ENCODE measurements around the gene TUBA1A. TPM values are rescaled to one million over a fixed set of nuclear protein-coding genes. Genes with fewer than 3 reads are reported as not detected.
"Not testable (repeated sequence)": the region's sequence is repeated elsewhere in the genome, so short reads cannot be mapped to it uniquely, and the experiment has no call there.

TUBA1A gene
- total and polyA plus RNA-seq, 2 experiments from 2014 or later = 452 to 639 TPM

GRCh38 chr12:49198431-49199155 lies 9.7 kb upstream of the TUBA1A start:
- Histone ChIP-seq H3K4me1 (ENCODE audit: insufficient read depth) (peaks cover 35% of the 10 kb centered on the region), H3K4me3 (peak overlapping the region; percentile 48), H3K4me2 (ENCODE audit: unreplicated experiment) (peak overlapping the region; percentile 75), H3K9me2 (ENCODE audit: insufficient read depth) (no peaks in the 10 kb centered on the region), H3K9ac (peak overlapping the region; percentile 57), H3K27me3 (replicated peaks; ENCODE audit: insufficient read depth) (no peaks in the 10 kb centered on the region), H3K36me3 (ENCODE audit: low read depth) (no peaks in the 10 kb centered on the region), H3K27ac (peak overlapping the region; percentile 60), H2AFZ (peak overlapping the region; percentile 60), H4K20me1 (ENCODE audit: insufficient read depth) (no peaks in the 10 kb centered on the region), H3K9me3 (ENCODE audit: low read depth) (no peaks in the 10 kb centered on the region), H3K79me2 (ENCODE audit: insufficient read depth) (no peaks in the 10 kb centered on the region), H3F3A (ENCODE audit: insufficient read depth) (peaks cover 19% of the 10 kb centered on the region)
- DNase-seq = peak; percentile 91
- TF ChIP-seq EZH2 (IDR thresholded peaks at IDR 0.05; ENCODE audit: insufficient read depth, poor library complexity, severe bottlenecking) (no peak), EZH2phosphoT487 (IDR thresholded peaks at IDR 0.05; ENCODE audit: insufficient read depth, low read depth) (no peak)
- 43 to 50% methylated on average over 11 of the region's 11 CpGs for WGBS, 2 experiments (ENCODE audit: low coverage in 1 of 2, low lambda C conversion rate in 2 of 2, missing lambda C conversion rate in 2 of 2)
- in situ Hi-C loops (cut with MboI) = no loop called here

- Histone ChIP-seq H3K4me2 (ENCODE audit: unreplicated experiment) (no peak overlapping the region), H3K4me3 (no peak overlapping the region), H3K4me1 (ENCODE audit: insufficient read depth) (peaks cover 34% of the 10 kb centered on the region), H2AFZ (no peak overlapping the region), H3K9me2 (ENCODE audit: insufficient read depth) (no peaks in the 10 kb centered on the region), H3K27ac (no peak overlapping the region), H3F3A (ENCODE audit: insufficient read depth) (peaks cover 19% of the 10 kb centered on the region), H3K9me3 (ENCODE audit: low read depth) (no peaks in the 10 kb centered on the region), H4K20me1 (ENCODE audit: insufficient read depth) (no peaks in the 10 kb centered on the region), H3K9ac (no peak overlapping the region), H3K79me2 (ENCODE audit: insufficient read depth) (no peaks in the 10 kb centered on the region), H3K36me3 (ENCODE audit: low read depth) (no peaks in the 10 kb centered on the region), H3K27me3 (replicated peaks; ENCODE audit: insufficient read depth) (no peaks in the 10 kb centered on the region)
- DNase-seq = no peak
- WGBS, 2 experiments (ENCODE audit: low coverage in 1 of 2, low lambda C conversion rate in 2 of 2, missing lambda C conversion rate in 2 of 2) = 99 to 100% methylated on average over 5 of the region's 5 CpGs
- TF ChIP-seq EZH2 (IDR thresholded peaks at IDR 0.05; ENCODE audit: insufficient read depth, poor library complexity, severe bottlenecking) = no peak
- TF ChIP-seq EZH2phosphoT487 (IDR thresholded peaks at IDR 0.05; ENCODE audit: insufficient read depth, low read depth) = no peak
- in situ Hi-C loops (cut with MboI) = no loop called here
Measured at GRCh38 chr12:49197256-49197655, 8.4 kb upstream of the TUBA1A start.

GRCh38 chr12:49195736-49196135 lies 6.9 kb upstream of the TUBA1A start:
- Histone ChIP-seq H3K4me2 (ENCODE audit: unreplicated experiment) (no peak overlapping the region), H3K9ac (no peak overlapping the region), H3K9me2 (ENCODE audit: insufficient read depth) (no peaks in the 10 kb centered on the region), H4K20me1 (ENCODE audit: insufficient read depth) (no peaks in the 10 kb centered on the region), H3K27me3 (replicated peaks; ENCODE audit: insufficient read depth) (no peaks in the 10 kb centered on the region), H3F3A (ENCODE audit: insufficient read depth) (peaks cover 9% of the 10 kb centered on the region), H3K36me3 (ENCODE audit: low read depth) (no peaks in the 10 kb centered on the region), H3K9me3 (ENCODE audit: low read depth) (no peaks in the 10 kb centered on the region), H3K79me2 (ENCODE audit: insufficient read depth) (0 out of 2 replicates have a peak, but pooled peaks cover 2% of the 10 kb centered on the region), H3K4me1 (ENCODE audit: insufficient read depth) (peaks cover 18% of the 10 kb centered on the region), H2AFZ (no peak overlapping the region), H3K4me3 (no peak overlapping the region), H3K27ac (no peak overlapping the region)
- in situ Hi-C loops (cut with MboI) = no loop called here
- WGBS, 2 experiments (ENCODE audit: low coverage in 1 of 2, low lambda C conversion rate in 2 of 2, missing lambda C conversion rate in 2 of 2) = 69% methylated on average over 3 of the region's 3 CpGs
- no peak for DNase-seq
- no peak for TF ChIP-seq EZH2 (IDR thresholded peaks at IDR 0.05; ENCODE audit: insufficient read depth, poor library complexity, severe bottlenecking)
- no peak for TF ChIP-seq EZH2phosphoT487 (IDR thresholded peaks at IDR 0.05; ENCODE audit: insufficient read depth, low read depth)

DNA sequence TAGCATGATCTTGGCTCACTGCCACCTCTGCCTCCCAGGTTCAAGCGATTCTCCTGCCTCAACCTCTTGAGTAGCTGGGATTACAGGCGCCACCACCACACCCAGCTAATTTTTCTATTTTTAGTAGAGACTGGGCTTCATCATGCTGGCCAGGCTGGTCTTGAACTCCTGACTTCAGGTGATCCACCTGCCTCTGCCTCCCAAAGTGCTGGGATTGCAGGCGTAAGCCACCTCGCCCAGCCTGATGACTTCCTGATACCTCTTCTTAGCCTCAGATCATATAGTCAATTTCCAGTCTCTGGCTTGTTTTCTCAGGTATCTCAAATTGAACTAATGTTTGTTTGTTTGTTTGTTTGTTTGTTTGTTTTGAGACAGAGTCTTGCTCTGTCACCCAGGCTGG lies 4.9 kb upstream of the TUBA1A start:
- DNase-seq; in situ Hi-C loops (cut with MboI): not testable (repeated sequence)
- peaks cover 14% of the 10 kb centered on the region for H3F3A ChIP-seq (ENCODE audit: insufficient read depth)

DNA sequence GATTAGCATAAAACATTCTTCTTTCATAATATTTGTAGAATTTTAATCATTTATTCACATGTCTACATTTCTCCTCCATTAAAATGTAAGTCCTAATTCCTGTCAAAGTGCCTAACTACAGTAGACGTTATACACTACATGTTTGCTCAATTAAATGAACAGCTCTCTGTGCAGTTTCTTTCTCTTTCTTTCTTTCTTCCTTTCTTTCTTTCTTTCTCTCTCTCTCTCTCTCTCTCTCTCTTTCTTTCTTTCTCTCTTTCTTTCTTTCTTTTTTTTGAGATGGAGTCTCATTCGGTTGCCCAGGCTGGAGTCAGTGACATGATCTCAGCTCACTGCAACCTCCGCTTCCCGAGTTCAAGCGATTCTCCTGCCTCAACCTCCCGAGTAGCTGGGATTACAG lies 2.6 kb upstream of the TUBA1A start:
- H3K9ac ChIP-seq; H3K9me2 ChIP-seq (ENCODE audit: insufficient read depth); H3K27ac ChIP-seq; H4K20me1 ChIP-seq (ENCODE audit: insufficient read depth); DNase-seq; H3K27me3 ChIP-seq (replicated peaks; ENCODE audit: insufficient read depth); H2AFZ ChIP-seq; in situ Hi-C loops (cut with MboI); H3K36me3 ChIP-seq (ENCODE audit: low read depth); H3K4me3 ChIP-seq; H3K9me3 ChIP-seq (ENCODE audit: low read depth); H3K4me2 ChIP-seq (ENCODE audit: unreplicated experiment): not testable (repeated sequence)
- Histone ChIP-seq H3K79me2 (ENCODE audit: insufficient read depth) (peaks cover 40% of the 10 kb centered on the region), H3F3A (ENCODE audit: insufficient read depth) (peaks cover 20% of the 10 kb centered on the region), H3K4me1 (ENCODE audit: insufficient read depth) (peaks cover 11% of the 10 kb centered on the region; the same call in 1 of the 2 replicates)
- 95 to 96% methylated on average over 5 to 6 of the region's 6 CpGs for WGBS, 2 experiments (ENCODE audit: low coverage in 1 of 2, low lambda C conversion rate in 2 of 2, missing lambda C conversion rate in 2 of 2)

More for the DNA sequence above, 4.9 kb upstream of the TUBA1A start:
- H3K27me3 ChIP-seq (replicated peaks; ENCODE audit: insufficient read depth); H3K36me3 ChIP-seq (ENCODE audit: low read depth); H3K9me3 ChIP-seq (ENCODE audit: low read depth); H3K27ac ChIP-seq; H4K20me1 ChIP-seq (ENCODE audit: insufficient read depth); H2AFZ ChIP-seq; H3K9me2 ChIP-seq (ENCODE audit: insufficient read depth); H3K4me3 ChIP-seq; H3K9ac ChIP-seq; H3K4me2 ChIP-seq (ENCODE audit: unreplicated experiment): not testable (repeated sequence)
- Histone ChIP-seq H3K79me2 (ENCODE audit: insufficient read depth) (peaks cover 17% of the 10 kb centered on the region), H3K4me1 (ENCODE audit: insufficient read depth) (peaks cover 11% of the 10 kb centered on the region)
- WGBS, 2 experiments (ENCODE audit: low coverage in 1 of 2, low lambda C conversion rate in 2 of 2, missing lambda C conversion rate in 2 of 2) = 96 to 97% methylated on average over 4 of the region's 4 CpGs

Measured in GM23248 (cell line).